ENCODE results near the gene BTBD7.
"Not testable (repeated sequence)": the region's sequence is repeated elsewhere in the genome, so short reads cannot be mapped to it uniquely, and the experiment has no call there.

BTBD7 gene

GRCh38 chr14:93240678-93241000 is 92.2 kb downstream of the BTBD7 start:
- DNase-seq (ENCODE audit: low spot score) = no peak
- TF ChIP-seq CTCF (IDR thresholded peaks at IDR 0.05; ENCODE audit: extremely low read depth, missing control alignments) = no peak

- no peak for TF ChIP-seq CTCF (IDR thresholded peaks at IDR 0.05; ENCODE audit: extremely low read depth, missing control alignments)
- no peak for DNase-seq (ENCODE audit: low spot score)
Measured at GRCh38 chr14:93239869-93240677, 92.8 kb downstream of the BTBD7 start.

DNA sequence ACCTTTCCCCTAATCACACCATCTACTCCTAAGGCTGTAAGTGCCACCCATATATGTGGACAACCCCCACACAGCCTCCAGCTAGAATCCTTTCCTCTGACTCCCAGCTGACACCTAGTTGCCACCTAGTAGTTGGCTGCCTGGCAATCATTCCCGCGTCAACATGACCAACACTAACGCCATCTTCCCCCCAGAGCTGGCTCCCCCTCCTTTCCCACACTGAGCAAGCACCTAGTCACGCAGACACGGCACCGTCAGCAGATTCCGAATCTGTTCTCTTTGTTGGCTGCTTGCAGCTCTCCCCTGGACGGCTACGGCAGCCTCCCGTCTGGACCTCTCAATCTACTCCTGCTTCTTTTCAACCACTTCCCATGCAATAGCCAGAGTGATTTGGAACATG is 98.0 kb downstream of the BTBD7 start:
- no peak for TF ChIP-seq CTCF (IDR thresholded peaks at IDR 0.05; ENCODE audit: extremely low read depth, missing control alignments)
- peak; percentile 15 for DNase-seq (ENCODE audit: low spot score)

DNA sequence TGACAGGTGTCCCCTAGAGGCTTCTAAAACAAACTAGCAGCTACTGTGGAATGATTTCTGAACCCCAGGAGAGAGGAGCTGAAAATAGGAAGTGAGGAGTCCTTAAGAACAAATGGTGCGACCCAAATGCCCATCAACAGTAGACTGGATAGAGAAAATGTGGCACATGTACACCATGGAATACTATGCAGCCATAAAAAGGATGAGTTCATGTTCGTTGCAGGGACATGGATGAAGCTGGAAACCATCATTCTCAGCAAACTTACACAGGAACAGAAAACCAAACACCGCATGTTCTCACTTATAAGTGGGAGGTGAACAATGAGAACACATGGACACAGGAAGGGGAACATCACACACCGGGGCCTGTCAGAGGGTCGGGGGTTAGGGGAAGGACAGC is 99.8 kb downstream of the BTBD7 start:
- not testable (repeated sequence) for DNase-seq (ENCODE audit: low spot score)

DNA sequence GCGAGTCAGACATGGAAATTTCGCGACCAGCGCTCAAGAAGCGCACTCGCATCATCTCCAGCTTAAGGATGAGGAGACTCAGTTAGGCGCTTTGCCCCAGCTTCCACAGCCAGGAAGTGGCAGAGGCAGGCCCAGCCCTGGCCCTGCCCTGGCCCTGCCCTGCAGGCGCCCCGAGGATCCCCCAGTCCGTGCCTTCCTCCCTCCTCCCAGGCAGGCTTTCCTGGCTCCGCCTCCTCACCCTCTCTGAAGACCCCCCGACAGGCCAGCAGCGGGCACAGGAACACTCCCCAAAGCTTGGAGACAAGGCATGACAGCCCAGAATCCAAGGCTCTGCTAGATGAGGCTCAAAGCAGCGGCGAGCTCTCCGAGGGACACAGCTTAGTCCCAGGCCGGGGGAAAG is 100.7 kb downstream of the BTBD7 start:
- no peak for DNase-seq (ENCODE audit: low spot score)
- TF ChIP-seq CTCF (IDR thresholded peaks at IDR 0.05; ENCODE audit: extremely low read depth, missing control alignments) = no peak

DNA sequence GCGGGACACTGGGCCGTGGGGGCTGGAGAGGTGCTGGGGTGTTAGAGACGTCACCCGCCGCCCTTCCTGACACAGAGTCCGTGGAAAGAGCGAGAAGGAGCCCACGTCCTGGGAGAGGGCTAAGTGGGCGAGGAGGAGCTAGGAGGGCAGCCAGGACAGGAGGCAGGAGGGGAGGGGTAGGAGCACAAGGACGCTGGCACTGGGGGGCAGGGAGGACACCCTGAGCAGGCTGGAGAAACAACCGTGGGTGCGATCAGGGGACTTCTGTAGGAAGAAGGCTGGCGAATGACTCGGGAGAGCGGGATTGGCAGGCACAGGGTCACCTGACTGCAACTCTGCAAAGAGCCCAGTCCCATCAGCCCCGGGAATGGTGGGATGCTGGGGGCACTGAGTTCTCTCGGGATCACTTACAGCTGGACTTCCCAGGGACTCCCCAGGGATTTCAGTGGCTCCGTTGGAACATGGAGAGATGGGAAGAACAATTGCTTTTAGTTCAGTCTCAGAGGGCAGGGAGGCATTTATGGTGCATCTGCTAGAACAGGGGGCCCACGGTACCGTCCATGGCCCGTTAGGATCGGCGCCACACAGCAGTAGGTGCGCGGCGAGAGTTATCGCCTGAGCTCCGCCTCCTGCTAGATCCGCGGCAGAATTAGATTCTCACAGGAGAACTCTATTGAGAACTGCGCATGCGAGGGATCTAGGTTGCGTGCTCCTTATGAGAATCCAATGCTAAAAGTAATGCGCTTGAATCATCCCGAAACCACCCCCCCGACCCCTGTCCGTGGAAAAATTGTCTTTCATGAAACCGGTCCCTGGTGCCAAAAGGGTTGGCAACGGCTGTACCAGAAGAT is 101.5 kb downstream of the BTBD7 start:
- no peak for TF ChIP-seq CTCF (IDR thresholded peaks at IDR 0.05; ENCODE audit: extremely low read depth, missing control alignments)
- no peak for DNase-seq (ENCODE audit: low spot score)

DNA sequence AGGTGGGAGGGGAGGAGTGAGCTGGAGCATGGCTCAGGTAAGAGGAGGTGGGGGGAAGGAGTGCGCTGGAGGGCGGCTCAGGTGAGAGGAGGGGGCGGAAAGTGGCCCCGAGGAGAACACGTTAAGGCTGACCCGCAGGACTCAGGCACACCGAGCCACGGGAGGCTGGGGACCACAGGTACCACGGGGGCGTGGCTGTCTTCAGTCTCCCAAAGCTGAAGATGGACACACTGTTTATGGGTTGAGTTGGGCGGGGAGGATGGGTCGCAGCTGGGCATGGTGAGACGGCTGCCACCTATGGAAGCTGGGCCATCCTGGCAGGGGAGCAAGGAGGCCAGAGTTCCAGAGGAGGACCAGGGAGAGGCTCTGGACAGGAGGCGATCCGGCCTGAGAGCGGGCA is 102.3 kb downstream of the BTBD7 start:
- no peak for DNase-seq (ENCODE audit: low spot score)
- TF ChIP-seq CTCF (IDR thresholded peaks at IDR 0.05; ENCODE audit: extremely low read depth, missing control alignments) = no peak

Data from GM20000 (cell line).